AG09319 (cell line): ENCODE data around the gene ATP13A1.
A peak's percentile ranks its signal among the peaks of the same experiment; 100 is the strongest.
"Not testable (repeated sequence)": the region's sequence is repeated elsewhere in the genome, so short reads cannot be mapped to it uniquely, and the experiment has no call there.

Source experiments
- DNase-seq: peaks from one replicate; pipeline ENCODE4 v3.0.0-alpha.2; 2010; ENCODE audit warnings: low read depth; ENCODE audit errors: extremely low read depth
- CTCF ChIP-seq: IDR thresholded peaks from 2 replicates; pipeline ENCODE4 v1.5.1; 2011; ENCODE audit warnings: low read depth, mild to moderate bottlenecking, inconsistent platforms, low read length, moderate library complexity

ATP13A1 gene

GRCh38 chr19:19674315-19674714, 10.8 kb upstream of the ATP13A1 start:
- no peak for TF ChIP-seq CTCF
- DNase-seq, result no peak

- no peak for TF ChIP-seq CTCF
- DNase-seq, result no peak
Measured at GRCh38 chr19:19672816-19673215, 9.3 kb upstream of the ATP13A1 start.

GRCh38 chr19:19670070-19670551, 6.6 kb upstream of the ATP13A1 start:
- no peak for DNase-seq
- TF ChIP-seq CTCF, result no peak

- no peak for TF ChIP-seq CTCF
- DNase-seq, result peak; percentile 69
Measured at GRCh38 chr19:19668230-19669012, 4.9 kb upstream of the ATP13A1 start, which contains the start of gene ZNF101. TSS of gene ZNF101 (plus strand) at chr19:19668839. CDS start at chr19:19668964, 125 bp downstream.

GRCh38 chr19:19665420-19665948, 2.0 kb upstream of the ATP13A1 start:
- not testable (repeated sequence) for DNase-seq

GRCh38 chr19:19662871-19663255, 613 bp downstream of the ATP13A1 start:
- DNase-seq, result no peak
- no peak for TF ChIP-seq CTCF

GRCh38 chr19:19662344-19662743, 1.1 kb downstream of the ATP13A1 start:
- no peak for DNase-seq
- TF ChIP-seq CTCF, result no peak
